Uterus (tissue), 4 donors: ENCODE data around the gene ARHGAP8. TPM values are rescaled to one million over a fixed set of nuclear protein-coding genes. Genes with fewer than 3 reads are reported as not detected.

Experiments used
- DNase-seq, 2 donors: peaks; one replicate each; pipeline ENCODE4 v3.0.0-alpha.2; 2019 to 2020
- H3K27ac ChIP-seq, 2 donors: fragments of 200-600 bp; sonication (generic); 1 replicate in 1 of 2; 2 replicates in 1 of 2; pipeline ENCODE4 v1.5.1; 2016 to 2018
- H3K27me3 ChIP-seq, 2 donors: fragments of 200-600 bp; sonication (generic); one replicate each; pipeline ENCODE4 v1.5.1; 2018 to 2019; ENCODE audit warnings: control low read depth in 1 of 2
- H3K36me3 ChIP-seq, 2 donors: fragments of 200-600 bp; sonication (generic); one replicate each; pipeline ENCODE4 v1.5.1; 2019; ENCODE audit warnings: control low read depth in 1 of 2
- H3K4me1 ChIP-seq, 2 donors: fragments of 200-600 bp; sonication (generic); one replicate each; pipeline ENCODE4 v1.5.1; 2018 to 2019; ENCODE audit warnings: control low read depth in 1 of 2
- H3K4me3 ChIP-seq, 2 donors: fragments of 200-600 bp; sonication (generic); 1 replicate in 1 of 2; 2 replicates in 1 of 2; pipeline ENCODE4 v1.5.1; 2018 to 2019; ENCODE audit warnings: mild to moderate bottlenecking in 1 of 2
- H3K9me3 ChIP-seq, 2 donors: fragments of 200-600 bp; sonication (generic); one replicate each; pipeline ENCODE4 v1.5.1; 2019; ENCODE audit warnings: control low read depth in 1 of 2
- POLR2A ChIP-seq, 2 donors: fragments of 450-650 bp; IDR thresholded peaks; one replicate each; pipeline ENCODE4 v1.6.1; 2016; ENCODE audit warnings: antibody characterized with exemption in 2 of 2, mild to moderate bottlenecking in 1 of 2, moderate library complexity in 1 of 2
- intact Hi-C: fragments of 100-400 bp; cut with DNase I; formaldehyde crosslinking; loops from one replicate; pipeline ENCODE4 v1.15.1; 2023; ENCODE audit warnings: low total_unique reads
- total RNA-seq, 4 donors: library from RNA; depleted of rRNA in 3 of 4; stranded (reverse); fragments of >200 nt in 3 of 4; gene quantifications; one replicate each; pipeline versions ENCODE4 v1.1.0 to v1.2.4, GENCODE V29; 2014 to 2023
- TF ChIP-seq, protein P1 (sequence below), 4 experiments: fragments of 200-600 bp in 2 of 4; fragments of 450-650 bp in 2 of 4; sonication (generic) in 2 of 4; IDR thresholded peaks; one replicate each; pipeline ENCODE4 v1.5.1; 2016 to 2019; ENCODE audit warnings: antibody characterized with exemption in 4 of 4, mild to moderate bottlenecking in 2 of 4, moderate library complexity in 1 of 4
- donor health status: DM: yes; HTN: yes; CAD: no.

ARHGAP8 gene
- total RNA-seq, 4 donors from 2014 or later = 1.8 to 4.4 TPM; not detected in 2

DNA sequence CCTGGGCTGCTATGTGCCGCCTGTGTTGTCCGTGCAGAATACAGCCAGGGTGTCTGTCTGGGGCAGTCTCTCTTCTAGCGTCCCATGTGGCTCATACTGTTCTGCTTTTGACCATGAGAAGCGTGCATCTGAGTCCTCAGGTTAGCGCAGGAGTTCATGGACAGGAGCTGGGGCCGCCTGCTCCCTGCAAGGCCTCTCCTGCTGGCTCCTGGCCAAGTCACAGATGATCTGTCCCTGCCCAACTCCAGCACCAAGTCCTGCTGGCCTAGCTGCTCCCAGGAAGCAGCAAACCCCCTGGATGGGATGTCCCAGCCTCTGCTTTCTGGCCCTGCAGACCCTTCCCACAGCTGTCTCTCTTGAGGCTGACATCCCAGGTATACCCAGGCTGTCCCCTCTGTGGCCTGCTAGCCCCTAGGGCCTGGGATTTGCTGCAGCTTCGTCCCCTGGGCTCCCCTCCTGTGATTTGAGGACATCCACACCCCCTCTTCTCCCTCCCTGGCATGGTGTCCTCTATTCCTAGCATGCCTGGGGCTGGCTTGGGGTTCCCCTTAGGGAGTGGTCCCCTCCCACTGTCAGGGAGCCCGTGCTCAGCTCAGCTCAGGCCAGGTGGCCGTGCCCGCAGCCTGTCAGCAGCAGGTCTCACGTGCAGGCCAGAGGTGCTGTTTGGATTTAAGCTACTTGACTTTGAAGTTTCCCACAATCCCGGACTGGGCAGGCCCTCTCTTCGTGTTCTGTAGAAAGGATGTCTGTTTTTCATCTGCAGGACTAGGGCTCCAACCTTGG is 32.6 kb upstream of the ARHGAP8 start:
- Histone ChIP-seq H3K4me3 (no peak overlapping the region), H3K36me3 (no peaks in the 10 kb centered on the region), H3K27me3 (no peaks in the 10 kb centered on the region), H3K27ac (no peak overlapping the region), H3K4me1 (no peaks in the 10 kb centered on the region), H3K9me3 (no peaks in the 10 kb centered on the region)
- no peak for DNase-seq
- no peak for TF ChIP-seq POLR2A (IDR thresholded peaks at IDR 0.05)
- TF ChIP-seq, protein P1, sequence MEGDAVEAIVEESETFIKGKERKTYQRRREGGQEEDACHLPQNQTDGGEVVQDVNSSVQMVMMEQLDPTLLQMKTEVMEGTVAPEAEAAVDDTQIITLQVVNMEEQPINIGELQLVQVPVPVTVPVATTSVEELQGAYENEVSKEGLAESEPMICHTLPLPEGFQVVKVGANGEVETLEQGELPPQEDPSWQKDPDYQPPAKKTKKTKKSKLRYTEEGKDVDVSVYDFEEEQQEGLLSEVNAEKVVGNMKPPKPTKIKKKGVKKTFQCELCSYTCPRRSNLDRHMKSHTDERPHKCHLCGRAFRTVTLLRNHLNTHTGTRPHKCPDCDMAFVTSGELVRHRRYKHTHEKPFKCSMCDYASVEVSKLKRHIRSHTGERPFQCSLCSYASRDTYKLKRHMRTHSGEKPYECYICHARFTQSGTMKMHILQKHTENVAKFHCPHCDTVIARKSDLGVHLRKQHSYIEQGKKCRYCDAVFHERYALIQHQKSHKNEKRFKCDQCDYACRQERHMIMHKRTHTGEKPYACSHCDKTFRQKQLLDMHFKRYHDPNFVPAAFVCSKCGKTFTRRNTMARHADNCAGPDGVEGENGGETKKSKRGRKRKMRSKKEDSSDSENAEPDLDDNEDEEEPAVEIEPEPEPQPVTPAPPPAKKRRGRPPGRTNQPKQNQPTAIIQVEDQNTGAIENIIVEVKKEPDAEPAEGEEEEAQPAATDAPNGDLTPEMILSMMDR (IDR thresholded peaks at IDR 0.05) = no peak
- intact Hi-C loops = no loop called here

DNA sequence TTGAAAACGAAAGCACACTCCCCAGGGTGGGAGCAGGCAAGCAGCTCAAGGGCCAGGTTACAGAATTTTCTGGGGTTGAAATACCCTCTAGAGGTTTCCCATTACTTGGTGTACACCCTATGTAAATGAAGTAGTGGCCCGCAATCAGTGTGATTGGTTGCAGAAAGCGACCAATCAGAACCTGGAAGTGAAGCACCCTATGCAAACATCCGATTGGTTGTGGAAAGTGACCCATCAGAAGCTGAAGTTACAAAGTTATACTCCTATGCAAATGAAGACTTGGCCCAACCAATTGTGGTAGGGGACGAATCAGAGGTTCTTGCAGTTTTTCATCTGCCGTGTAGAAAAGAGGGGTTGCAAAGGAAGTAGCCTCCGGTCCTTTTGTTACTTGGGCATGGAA is 31.2 kb upstream of the ARHGAP8 start:
- no peak for TF ChIP-seq POLR2A (IDR thresholded peaks at IDR 0.05)
- TF ChIP-seq, protein P1 (IDR thresholded peaks at IDR 0.05) = no peak
- Histone ChIP-seq H3K9me3 (no peaks in the 10 kb centered on the region), H3K27me3 (no peaks in the 10 kb centered on the region), H3K4me3 (no peak overlapping the region), H3K4me1 (no peaks in the 10 kb centered on the region), H3K27ac (no peak overlapping the region), H3K36me3 (no peaks in the 10 kb centered on the region)
- DNase-seq = no peak
- intact Hi-C loops = no loop called here

DNA sequence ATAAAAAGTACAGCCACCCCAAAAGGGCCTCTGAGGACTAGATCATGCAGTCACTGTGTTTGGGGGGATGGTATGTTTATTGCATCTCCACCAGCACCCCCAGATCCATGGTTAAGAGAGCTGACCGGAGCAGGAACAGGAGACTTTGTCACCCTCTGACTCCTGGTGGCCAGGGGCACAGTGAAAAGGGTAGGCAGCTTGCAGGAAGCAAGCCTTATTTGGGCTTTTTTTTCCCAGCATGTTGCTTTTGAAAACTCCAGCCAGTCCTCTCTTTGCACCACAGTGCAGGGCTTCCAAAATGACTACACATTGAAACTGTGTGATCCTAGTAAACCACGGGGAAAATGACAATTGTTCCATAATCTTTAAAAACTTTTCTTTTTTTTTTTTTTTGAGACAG is 29.8 kb upstream of the ARHGAP8 start:
- Histone ChIP-seq H3K4me3 (no peak overlapping the region), H3K4me1 (no peaks in the 10 kb centered on the region), H3K9me3 (no peaks in the 10 kb centered on the region), H3K27ac (no peak overlapping the region), H3K27me3 (no peaks in the 10 kb centered on the region), H3K36me3 (no peaks in the 10 kb centered on the region)
- intact Hi-C loops = no loop called here
- DNase-seq = no peak
- TF ChIP-seq POLR2A (IDR thresholded peaks at IDR 0.05) = no peak
- TF ChIP-seq, protein P1 (IDR thresholded peaks at IDR 0.05) = no peak

DNA sequence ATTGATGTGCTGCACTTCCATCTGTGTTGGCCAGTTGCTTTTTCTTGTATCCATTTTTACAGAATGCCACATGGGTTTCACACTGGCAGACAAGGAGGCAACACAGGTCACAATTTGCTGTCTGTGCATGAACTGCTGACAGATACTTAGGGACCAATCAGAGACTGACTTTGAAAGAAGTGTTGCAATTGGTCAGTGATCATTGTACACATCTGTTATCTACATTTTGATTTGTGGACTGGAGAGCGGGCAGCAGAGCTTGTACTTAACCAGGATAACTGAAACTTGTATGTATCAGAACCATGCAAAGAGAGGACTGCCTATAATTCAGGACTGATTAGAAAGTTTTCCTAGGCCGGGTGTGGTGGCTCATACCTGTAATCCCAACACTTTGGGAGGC is 28.6 kb upstream of the ARHGAP8 start:
- Histone ChIP-seq H3K27ac (no peak overlapping the region), H3K27me3 (no peaks in the 10 kb centered on the region), H3K4me3 (no peak overlapping the region), H3K9me3 (no peaks in the 10 kb centered on the region), H3K4me1 (no peaks in the 10 kb centered on the region), H3K36me3 (no peaks in the 10 kb centered on the region)
- TF ChIP-seq, protein P1 (IDR thresholded peaks at IDR 0.05) = no peak
- intact Hi-C loops = no loop called here
- no peak for DNase-seq

DNA sequence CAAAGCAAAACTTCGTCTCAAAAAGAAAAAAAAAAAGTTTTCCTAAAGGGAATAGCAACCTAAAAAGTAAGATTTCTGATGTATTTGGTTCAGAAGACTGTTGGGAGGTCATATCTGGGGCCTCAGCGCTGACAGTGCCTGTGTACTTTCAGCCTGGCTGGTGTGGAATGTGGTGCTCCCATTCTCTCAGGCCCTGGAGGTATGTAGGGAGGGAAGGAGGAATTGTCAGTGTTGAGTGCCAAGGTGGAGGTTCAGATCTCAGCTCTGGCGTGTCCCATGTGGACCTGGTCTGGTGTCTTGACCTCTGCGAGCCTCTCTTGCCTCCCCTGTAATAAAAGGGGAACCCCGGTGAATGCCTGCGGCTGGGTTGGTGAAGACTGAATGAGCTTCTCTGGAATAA is 28.0 kb upstream of the ARHGAP8 start:
- DNase-seq = no peak
- Histone ChIP-seq H3K36me3 (no peaks in the 10 kb centered on the region), H3K4me1 (no peaks in the 10 kb centered on the region), H3K9me3 (no peaks in the 10 kb centered on the region), H3K27ac (no peak overlapping the region), H3K4me3 (no peak overlapping the region), H3K27me3 (no peaks in the 10 kb centered on the region)
- intact Hi-C loops = no loop called here
- TF ChIP-seq, protein P1 (IDR thresholded peaks at IDR 0.05) = no peak
- no peak for TF ChIP-seq POLR2A (IDR thresholded peaks at IDR 0.05)
